PC-9 (cell line): ENCODE measurements around the gene INS. TPM values are rescaled to one million over a fixed set of nuclear protein-coding genes. Genes with fewer than 3 reads are reported as not detected.

ENCODE experiments used
- BruUV-seq: library from RNA; stranded (reverse); fragments of 400-500 nt; replicated peaks from 2 replicates; lab custom pipeline; 2021; lab: Mats Ljungman, UMichigan
- CTCF ChIA-PET: fragments of 300-600 bp; sonication (Branson Sonifier 250); formaldehyde crosslinking; loops from one replicate; lab custom pipeline; 2022; ENCODE audit warnings: antibody characterized with exemption; lab: Charles Lee
- POLR2A ChIA-PET: fragments of 300-600 bp; sonication (Branson Sonifier 250); formaldehyde crosslinking; loops from one replicate; lab custom pipeline; 2022; ENCODE audit warnings: antibody characterized with exemption; ENCODE audit not compliant: unreplicated experiment; lab: Charles Lee
- DNase-seq, 2 experiments: peaks; one replicate each; pipeline versions ENCODE4 v3.0.0 to v3.0.0-alpha.2; 2015 to 2022; ENCODE audit warnings: mixed read lengths in 1 of 2
- H2AFZ ChIP-seq: fragments of 200-600 bp; sonication (generic); 2 replicates; pipeline ENCODE4 v1.8.1; 2017; ENCODE audit warnings: antibody characterized with exemption
- H3F3A ChIP-seq: fragments of 200-600 bp; sonication (generic); 2 replicates; pipeline ENCODE4 v1.8.1; 2017; ENCODE audit warnings: antibody characterized with exemption, mild to moderate bottlenecking, low read depth; ENCODE audit not compliant: insufficient read depth
- H3K27ac ChIP-seq: fragments of 200-600 bp; sonication (generic); 2 replicates; pipeline ENCODE4 v1.6.1; 2016; ENCODE audit warnings: mixed run types
- H3K27me3 ChIP-seq: fragments of 200-600 bp; sonication (generic); 2 replicates; pipeline ENCODE4 v1.6.1; 2016; ENCODE audit warnings: low read depth, mixed run types; ENCODE audit not compliant: insufficient read depth
- H3K36me3 ChIP-seq: fragments of 200-600 bp; sonication (generic); 2 replicates; pipeline ENCODE4 v1.6.1; 2016; ENCODE audit warnings: low read depth, mixed run types
- H3K4me1 ChIP-seq: fragments of 200-600 bp; sonication (generic); replicated peaks from 2 replicates; pipeline ENCODE4 v1.6.1; 2016; ENCODE audit warnings: mixed run types; ENCODE audit not compliant: insufficient read depth
- H3K4me2 ChIP-seq: fragments of 200-600 bp; sonication (generic); 2 replicates; pipeline ENCODE4 v1.6.1; 2017; ENCODE audit warnings: mixed run types
- H3K4me3 ChIP-seq: fragments of 200-600 bp; sonication (generic); 2 replicates; pipeline ENCODE4 v1.6.1; 2016; ENCODE audit warnings: mixed run types
- H3K79me2 ChIP-seq: fragments of 200-600 bp; sonication (generic); 2 replicates; pipeline ENCODE4 v1.6.1; 2017; ENCODE audit warnings: low read depth, mixed run types
- H3K9me2 ChIP-seq: fragments of 200-600 bp; sonication (generic); 2 replicates; pipeline ENCODE4 v1.8.1; 2017; ENCODE audit warnings: mild to moderate bottlenecking; ENCODE audit not compliant: insufficient read depth
- H3K9me3 ChIP-seq: fragments of 200-600 bp; sonication (generic); 2 replicates; pipeline ENCODE4 v1.8.1; 2016; ENCODE audit warnings: low read depth; ENCODE audit not compliant: insufficient read depth
- H4K20me1 ChIP-seq: fragments of 200-600 bp; sonication (generic); 2 replicates; pipeline ENCODE4 v1.8.1; 2017; ENCODE audit not compliant: insufficient read depth
- EZH2 ChIP-seq: fragments of 200-600 bp; sonication (generic); IDR thresholded peaks from 2 replicates; pipeline ENCODE4 v1.8.0; 2017; ENCODE audit warnings: antibody characterized with exemption, low read depth
- intact Hi-C: fragments of 100-400 bp; cut with micrococcal nuclease; formaldehyde crosslinking; loops from one replicate; pipeline ENCODE4 v1.10.0; 2022; ENCODE audit not compliant: unreplicated experiment
- total RNA-seq: library from RNA; stranded (reverse); gene quantifications from 2 replicates; pipeline ENCODE4 v1.2.3, GENCODE V29; 2021
- TF ChIP-seq, protein P1 (sequence below): fragments of 200-600 bp; sonication (generic); conservative IDR thresholded peaks from 2 replicates; pipeline ENCODE4 v1.6.1; 2017; ENCODE audit warnings: mixed run types, antibody characterized with exemption, mild to moderate bottlenecking, moderate library complexity

INS gene
- total RNA-seq, 1 experiment from 2014 or later = not detected

DNA sequence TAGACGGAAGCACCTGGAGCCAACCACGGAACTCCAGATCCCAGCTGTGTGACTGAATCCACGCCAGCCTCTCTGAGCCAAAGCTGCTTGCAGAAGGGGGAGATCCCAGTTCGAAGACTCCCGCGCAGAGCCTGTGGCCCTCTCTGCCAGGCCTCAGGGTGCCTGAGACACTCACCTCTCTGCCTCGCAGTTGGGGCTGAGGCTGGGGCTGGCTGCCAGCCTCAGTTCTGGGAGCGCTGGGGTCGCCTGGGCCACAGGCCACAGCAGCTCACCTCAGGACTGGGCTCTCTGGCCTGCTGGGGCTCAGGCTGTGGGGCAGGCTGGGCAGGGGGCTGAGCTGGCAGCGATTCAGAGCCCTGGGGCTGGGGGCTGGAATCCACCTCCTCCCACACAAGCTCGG, 13.6 kb downstream of the INS start:
- ChIA-PET POLR2A (no interaction called here), CTCF (no interaction called here)
- peaks cover 8% of the 10 kb centered on the region; the same call in 1 of the 2 replicates for H3F3A ChIP-seq
- no peaks in the 10 kb centered on the region for H4K20me1 ChIP-seq
- peaks cover 7% of the 10 kb centered on the region; the same call in 1 of the 2 replicates for H3K4me1 ChIP-seq
- no peaks in the 10 kb centered on the region for H3K36me3 ChIP-seq
- no peak overlapping the region for H3K27ac ChIP-seq
- H3K79me2 ChIP-seq = no peaks in the 10 kb centered on the region
- TF ChIP-seq, protein P1, sequence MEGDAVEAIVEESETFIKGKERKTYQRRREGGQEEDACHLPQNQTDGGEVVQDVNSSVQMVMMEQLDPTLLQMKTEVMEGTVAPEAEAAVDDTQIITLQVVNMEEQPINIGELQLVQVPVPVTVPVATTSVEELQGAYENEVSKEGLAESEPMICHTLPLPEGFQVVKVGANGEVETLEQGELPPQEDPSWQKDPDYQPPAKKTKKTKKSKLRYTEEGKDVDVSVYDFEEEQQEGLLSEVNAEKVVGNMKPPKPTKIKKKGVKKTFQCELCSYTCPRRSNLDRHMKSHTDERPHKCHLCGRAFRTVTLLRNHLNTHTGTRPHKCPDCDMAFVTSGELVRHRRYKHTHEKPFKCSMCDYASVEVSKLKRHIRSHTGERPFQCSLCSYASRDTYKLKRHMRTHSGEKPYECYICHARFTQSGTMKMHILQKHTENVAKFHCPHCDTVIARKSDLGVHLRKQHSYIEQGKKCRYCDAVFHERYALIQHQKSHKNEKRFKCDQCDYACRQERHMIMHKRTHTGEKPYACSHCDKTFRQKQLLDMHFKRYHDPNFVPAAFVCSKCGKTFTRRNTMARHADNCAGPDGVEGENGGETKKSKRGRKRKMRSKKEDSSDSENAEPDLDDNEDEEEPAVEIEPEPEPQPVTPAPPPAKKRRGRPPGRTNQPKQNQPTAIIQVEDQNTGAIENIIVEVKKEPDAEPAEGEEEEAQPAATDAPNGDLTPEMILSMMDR = no peak
- TF ChIP-seq EZH2 = no peak
- no peaks in the 10 kb centered on the region for H3K9me3 ChIP-seq
- no TSS peak for BruUV-seq
- DNase-seq = no peak
- H3K27me3 ChIP-seq = peaks cover 15% of the 10 kb centered on the region; the same call in 1 of the 2 replicates
- no peaks in the 10 kb centered on the region for H3K9me2 ChIP-seq
- H3K4me2 ChIP-seq = no peak overlapping the region
- no peak overlapping the region for H2AFZ ChIP-seq
- H3K4me3 ChIP-seq = no peak overlapping the region
- intact Hi-C loops = no loop called here

DNA sequence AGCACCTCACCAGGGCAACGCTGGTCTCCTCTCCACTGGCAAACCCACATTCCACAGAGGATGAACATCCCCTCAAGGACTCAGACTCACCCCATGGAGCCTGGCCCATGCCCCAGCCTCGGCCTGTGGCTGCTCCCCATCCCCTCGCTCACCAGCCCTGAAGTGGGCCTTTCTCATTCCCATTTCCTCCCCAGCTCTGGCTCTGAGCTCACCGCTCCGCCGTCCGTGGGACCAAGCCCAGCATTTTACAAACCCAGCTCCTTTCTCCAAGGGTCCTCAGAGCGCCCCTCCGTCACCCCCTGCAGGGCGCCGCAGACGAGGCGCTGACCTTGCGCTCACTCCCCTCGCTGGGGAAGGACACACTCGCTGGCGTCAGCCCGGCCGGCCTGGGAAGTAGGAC, 15.0 kb downstream of the INS start:
- no peak overlapping the region for H3K27ac ChIP-seq
- POLR2A ChIA-PET = no interaction called here
- H3K4me3 ChIP-seq = no peak overlapping the region
- CTCF ChIA-PET = interaction anchor here (1.0 kb wide), 1 partner anchor 24 kb away, joined by 8 read pairs; no protein-coding TSS in a partner anchor
- DNase-seq = no peak
- H3K9me2 ChIP-seq = no peaks in the 10 kb centered on the region
- no peak overlapping the region for H3K4me2 ChIP-seq
- intact Hi-C loops = no loop called here
- H4K20me1 ChIP-seq = no peaks in the 10 kb centered on the region
- H3K4me1 ChIP-seq = peaks cover 13% of the 10 kb centered on the region
- TF ChIP-seq, protein P1 = no peak
- TF ChIP-seq EZH2 = no peak
- H3K9me3 ChIP-seq = no peaks in the 10 kb centered on the region
- H3K36me3 ChIP-seq = no peaks in the 10 kb centered on the region
- H3K79me2 ChIP-seq = no peaks in the 10 kb centered on the region
- peaks cover 15% of the 10 kb centered on the region; the same call in 1 of the 2 replicates for H3K27me3 ChIP-seq
- H3F3A ChIP-seq = peaks cover 16% of the 10 kb centered on the region
- no TSS peak for BruUV-seq
- no peak overlapping the region for H2AFZ ChIP-seq

DNA sequence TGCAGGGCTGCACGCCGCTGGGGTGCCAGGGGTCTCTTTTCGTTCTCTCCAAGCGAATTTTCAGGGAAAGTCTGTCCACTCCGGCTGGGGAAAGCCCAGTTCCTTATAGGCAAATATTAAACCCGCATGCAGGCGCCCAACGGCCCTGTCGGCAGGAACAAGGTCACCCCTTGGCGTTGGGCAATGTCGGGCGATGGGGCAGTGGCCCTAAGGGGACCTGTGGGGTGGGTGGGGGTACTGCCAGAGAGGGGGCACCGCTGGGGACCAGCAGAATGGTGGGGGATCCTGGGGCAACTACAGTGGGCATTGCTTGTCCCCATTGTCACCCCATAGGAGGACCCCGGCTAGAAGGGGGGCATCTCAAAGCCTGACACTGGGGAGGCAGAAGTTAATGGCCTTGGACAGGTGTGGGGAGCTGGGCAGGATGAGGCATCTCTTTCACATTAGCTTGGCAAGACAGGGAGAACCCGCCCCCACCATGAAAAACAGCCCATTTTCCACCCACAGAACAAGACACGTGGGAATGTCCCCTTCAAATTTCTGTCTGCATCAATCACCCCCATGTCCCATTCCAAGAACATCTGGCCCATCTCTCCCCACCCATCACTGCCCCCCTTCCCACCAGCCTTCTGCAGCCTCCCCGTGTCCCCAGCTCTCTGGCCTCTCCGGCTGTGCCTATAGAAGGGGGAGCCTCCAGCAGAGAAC, 16.3 kb downstream of the INS start:
- ChIA-PET CTCF (no interaction called here), POLR2A (no interaction called here)
- TF ChIP-seq, protein P1 = no peak
- TF ChIP-seq EZH2 = no peak
- Histone ChIP-seq H3K4me3 (no peak overlapping the region), H3K4me1 (peaks cover 13% of the 10 kb centered on the region), H3K27me3 (peaks cover 15% of the 10 kb centered on the region; the same call in 1 of the 2 replicates), H3K79me2 (no peaks in the 10 kb centered on the region), H3K27ac (no peak overlapping the region), H3K36me3 (no peaks in the 10 kb centered on the region), H3F3A (peaks cover 16% of the 10 kb centered on the region), H4K20me1 (no peaks in the 10 kb centered on the region), H3K9me3 (no peaks in the 10 kb centered on the region), H2AFZ (no peak overlapping the region), H3K9me2 (no peaks in the 10 kb centered on the region), H3K4me2 (no peak overlapping the region)
- no peak for DNase-seq
- intact Hi-C loops = no loop called here
- BruUV-seq = no TSS peak
